Muscle layer of colon (tissue), 2 donors: ENCODE data around the gene ERCC2.
"Not testable (repeated sequence)": the region's sequence is repeated elsewhere in the genome, so short reads cannot be mapped to it uniquely, and the experiment has no call there.

Experiments used
- H3K27ac ChIP-seq: one replicate; pipeline ENCODE4 v1.7.0; 2013; ENCODE audit warnings: low read depth, mild to moderate bottlenecking, low read length, moderate library complexity
- H3K27me3 ChIP-seq, 2 donors: one replicate each; pipeline ENCODE4 v1.7.0; 2013; ENCODE audit warnings: low read length in 2 of 2, mild to moderate bottlenecking in 2 of 2; ENCODE audit not compliant: insufficient read depth in 2 of 2, control insufficient read depth in 1 of 2
- H3K36me3 ChIP-seq: one replicate; pipeline ENCODE4 v1.7.0; 2013; ENCODE audit warnings: mild to moderate bottlenecking, low read length; ENCODE audit not compliant: insufficient read depth
- H3K4me1 ChIP-seq: one replicate; pipeline ENCODE4 v1.7.0; 2013; ENCODE audit warnings: mild to moderate bottlenecking, low read length; ENCODE audit not compliant: insufficient read depth
- H3K4me3 ChIP-seq, 2 donors: one replicate each; pipeline ENCODE4 v1.7.0; 2013; ENCODE audit warnings: low read length in 2 of 2, low read depth in 1 of 2, mild to moderate bottlenecking in 1 of 2, moderate library complexity in 1 of 2
- H3K9ac ChIP-seq: one replicate; pipeline ENCODE4 v1.7.0; 2013; ENCODE audit warnings: low read length
- H3K9me3 ChIP-seq: one replicate; pipeline ENCODE4 v1.7.0; 2013; ENCODE audit warnings: mild to moderate bottlenecking, low read length
- donor health status: abdominal sarcoma.
- donor health status: Adenocarcinoma of cecum.

The ERCC2 gene

DNA sequence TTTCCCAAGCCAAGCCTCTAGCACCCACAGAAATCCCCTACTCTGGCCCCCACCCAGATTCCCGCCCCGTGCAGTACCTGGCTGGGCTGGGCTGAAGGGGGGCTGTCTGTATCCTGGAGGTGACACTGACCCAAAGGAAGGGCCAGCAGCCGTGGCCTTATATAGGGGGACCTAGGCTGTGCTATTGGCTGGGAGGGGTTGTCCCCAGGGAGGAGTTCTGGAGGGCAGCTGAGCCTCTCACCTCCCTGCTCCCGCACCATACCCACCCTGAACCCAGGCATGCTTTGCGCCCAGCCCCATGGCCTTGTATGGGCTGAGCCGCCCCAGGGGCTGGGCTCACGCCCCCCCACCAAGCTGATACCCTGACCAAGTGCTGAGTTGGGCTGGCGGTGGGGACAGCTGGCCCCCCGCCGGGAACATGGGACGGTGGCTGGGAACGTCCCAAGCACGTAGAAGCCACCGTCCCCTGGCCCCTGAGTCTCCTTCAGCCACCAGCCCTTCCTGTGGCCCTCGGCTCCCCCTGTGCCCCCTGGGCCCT, 47.6 kb downstream of the ERCC2 start, which contains the start of gene CKM:
Gene CKM (minus strand): TSS at position 132 of the 538 bp plus-strand sequence. CDS start 3,162 bp downstream, outside the sequence.
- Histone ChIP-seq H3K9ac (no peak within 1 kb of the TSS), H3K27me3 (peaks cover 0 to 15% of the 10 kb centered on the region in 2 donors), H3K4me1 (peaks cover 11% of the 10 kb centered on the region), H3K36me3 (no peaks in the 10 kb centered on the region), H3K27ac (peak within 1 kb of the TSS; percentile 82), H3K4me3 (peak within 1 kb of the TSS in 1 of 2 donors; percentile 55), H3K9me3 (no peaks in the 10 kb centered on the region)

DNA sequence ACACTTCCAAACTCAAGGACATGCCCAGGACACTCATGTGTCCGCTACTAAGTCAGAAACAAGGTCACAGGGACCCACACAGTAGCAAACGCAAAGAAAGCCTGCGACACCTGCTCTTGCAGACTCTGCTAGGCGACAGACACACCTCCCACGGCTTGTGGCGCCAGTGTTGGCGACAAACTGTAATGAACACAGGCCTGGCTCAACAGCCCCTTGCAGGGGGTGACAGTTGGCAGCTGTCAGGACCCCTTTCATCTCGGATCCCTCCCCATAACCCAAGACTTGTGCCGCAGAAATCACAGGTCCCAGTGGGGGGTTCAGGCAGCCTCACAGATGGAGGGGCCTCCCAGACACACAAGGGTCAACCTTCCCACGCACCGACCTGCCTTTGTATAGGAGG, 48.1 kb downstream of the ERCC2 start:
- Histone ChIP-seq H3K27me3 (peaks cover 0 to 15% of the 10 kb centered on the region in 2 donors), H3K4me1 (peaks cover 11% of the 10 kb centered on the region), H3K27ac (no peak overlapping the region), H3K9ac (no peak overlapping the region), H3K4me3 (no peak overlapping the region), H3K9me3 (no peaks in the 10 kb centered on the region), H3K36me3 (no peaks in the 10 kb centered on the region)

DNA sequence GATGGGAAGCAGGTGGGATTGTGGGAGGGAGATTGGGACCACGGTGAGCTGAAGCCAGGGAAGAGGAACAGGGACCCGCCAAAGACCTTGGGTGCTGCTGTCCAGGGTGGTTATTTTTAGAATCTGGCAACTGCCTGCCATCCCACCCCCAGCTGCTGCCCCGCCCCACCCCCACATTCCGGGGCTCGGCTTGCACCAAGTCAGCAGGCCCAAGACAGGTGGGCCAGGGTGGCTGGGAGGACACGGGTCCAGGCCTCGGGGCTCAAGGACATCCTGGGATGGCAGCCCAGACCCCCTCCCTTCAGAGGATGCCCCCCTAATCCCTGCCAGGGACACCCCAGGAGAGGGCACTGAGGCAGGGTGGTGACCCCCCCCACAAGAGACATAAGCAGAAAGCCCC, 48.5 kb downstream of the ERCC2 start:
- Histone ChIP-seq H3K27me3 (peaks cover 0 to 15% of the 10 kb centered on the region in 2 donors), H3K4me1 (peaks cover 11% of the 10 kb centered on the region), H3K4me3 (no peak overlapping the region), H3K36me3 (no peaks in the 10 kb centered on the region), H3K27ac (no peak overlapping the region), H3K9me3 (no peaks in the 10 kb centered on the region), H3K9ac (no peak overlapping the region)

DNA sequence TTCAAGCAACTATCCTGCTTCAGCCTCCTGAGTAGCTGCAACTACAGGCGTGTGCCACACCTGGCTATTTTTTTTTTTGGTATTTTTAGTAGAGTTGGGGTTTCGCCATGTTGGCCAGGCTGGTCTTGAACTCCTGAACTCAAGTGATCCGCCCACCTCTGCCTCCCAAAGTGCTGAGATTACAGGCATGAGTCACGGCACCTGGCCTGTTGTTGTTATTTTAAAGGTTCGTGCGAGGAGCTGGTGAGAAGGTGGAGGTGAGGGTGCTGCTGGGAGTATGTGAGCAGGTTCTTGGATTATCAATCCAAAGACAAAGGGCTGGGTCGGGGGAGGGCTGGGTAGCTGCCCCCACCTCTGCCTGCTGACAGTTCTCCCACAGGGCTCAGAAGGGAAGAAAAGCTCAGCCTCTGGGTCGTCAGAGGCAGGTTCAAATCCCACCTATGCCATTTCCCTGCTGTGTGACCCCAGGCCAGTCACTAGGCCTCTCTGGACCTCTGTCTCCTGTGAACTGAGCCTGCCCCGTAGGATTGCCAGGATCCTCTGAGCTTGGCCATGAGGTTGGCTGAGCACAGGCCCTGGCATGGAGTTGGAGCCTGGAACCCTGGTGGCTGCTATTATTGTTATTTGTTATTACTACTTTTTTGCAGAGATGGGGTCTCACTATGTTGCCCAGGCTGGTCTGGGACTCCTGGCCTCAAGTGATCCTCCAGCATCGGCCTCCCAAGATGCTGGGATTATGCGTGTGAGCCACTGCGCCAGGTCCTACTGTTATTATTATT, 49.2 kb downstream of the ERCC2 start:
- Histone ChIP-seq H3K4me3 (no peak overlapping the region), H3K36me3 (no peaks in the 10 kb centered on the region), H3K27me3 (peaks cover 0 to 15% of the 10 kb centered on the region in 2 donors), H3K9me3 (no peaks in the 10 kb centered on the region), H3K27ac (no peak overlapping the region), H3K9ac (no peak overlapping the region), H3K4me1 (peaks cover 11% of the 10 kb centered on the region)

DNA sequence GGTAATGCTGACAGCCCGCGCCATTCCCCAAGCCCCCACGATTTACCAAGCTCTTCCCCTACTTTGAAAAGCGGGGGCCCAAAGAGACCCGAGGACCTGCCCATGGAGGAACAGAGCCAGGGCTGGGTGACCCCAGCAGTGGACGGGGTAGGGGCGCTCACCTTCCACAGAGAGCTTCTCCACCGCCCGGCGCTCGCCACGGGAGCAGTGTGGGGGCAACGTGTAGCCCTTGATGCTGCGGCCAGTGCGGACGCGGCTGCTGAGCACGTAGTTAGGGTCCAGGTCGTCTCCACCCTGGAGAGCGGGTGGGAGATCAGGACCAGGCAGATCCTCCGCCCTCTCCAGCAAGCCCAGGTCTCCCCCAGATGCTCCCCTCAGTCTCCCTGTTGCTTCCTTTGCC, 55.1 kb downstream of the ERCC2 start:
- H3K27me3 ChIP-seq, result no peaks in the 10 kb centered on the region
- H3K4me3 ChIP-seq, result no peak overlapping the region
- H3K27ac ChIP-seq, result no peak overlapping the region
- H3K9ac ChIP-seq, result no peak overlapping the region
- H3K4me1 ChIP-seq, result no peaks in the 10 kb centered on the region
- H3K9me3 ChIP-seq, result no peaks in the 10 kb centered on the region
- no peaks in the 10 kb centered on the region for H3K36me3 ChIP-seq

DNA sequence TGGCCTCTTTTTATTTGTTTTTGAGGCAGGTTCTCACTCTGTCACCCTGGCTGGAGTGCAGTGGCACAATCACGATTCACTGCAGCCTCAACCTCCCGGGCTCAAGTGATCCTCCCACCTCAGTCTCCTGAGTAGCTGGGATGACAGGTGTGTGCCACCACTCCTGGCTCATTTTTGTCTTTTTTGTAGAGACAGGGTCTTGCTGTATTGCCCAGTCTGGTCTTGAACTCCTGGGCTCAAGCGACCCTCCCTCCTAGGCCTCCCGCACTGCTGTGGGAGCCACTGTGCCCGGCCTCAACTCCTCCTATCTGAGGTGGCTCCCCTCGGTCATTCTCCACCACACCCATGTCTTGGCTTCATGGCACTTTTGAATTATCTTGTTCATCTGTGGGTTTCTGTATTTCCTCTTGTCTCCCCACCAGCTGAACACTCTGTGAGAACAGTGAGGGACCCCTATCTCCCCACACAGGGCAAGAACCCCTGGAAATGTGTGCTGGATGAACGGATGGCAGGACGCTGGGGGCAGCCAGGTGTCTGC, 55.6 kb downstream of the ERCC2 start:
- no peaks in the 10 kb centered on the region for H3K27me3 ChIP-seq
- H3K9me3 ChIP-seq, result no peaks in the 10 kb centered on the region
- H3K4me3 ChIP-seq, result no peak overlapping the region
- H3K9ac ChIP-seq, result no peak overlapping the region
- H3K36me3 ChIP-seq, result no peaks in the 10 kb centered on the region
- no peak overlapping the region for H3K27ac ChIP-seq
- H3K4me1 ChIP-seq, result no peaks in the 10 kb centered on the region

DNA sequence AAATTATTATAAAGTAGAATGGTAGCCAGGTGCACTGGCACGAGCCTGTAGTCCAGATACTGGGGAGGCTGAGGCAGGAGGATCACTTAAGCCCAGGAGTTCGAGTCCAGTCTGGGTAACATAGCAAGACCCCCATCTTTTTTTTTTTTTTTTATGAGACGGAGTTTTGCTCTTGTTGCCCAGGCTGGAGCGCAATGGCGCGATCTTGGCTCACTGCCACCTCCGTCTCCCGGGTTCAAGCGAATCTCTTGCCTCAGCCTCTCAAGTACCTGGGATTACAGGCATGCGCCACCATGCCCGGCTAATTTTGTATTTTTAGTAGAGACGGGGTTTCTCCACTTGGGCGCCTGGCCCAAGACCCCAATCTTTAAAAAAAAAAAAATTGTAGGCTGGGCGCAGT, 58.1 kb downstream of the ERCC2 start:
- not testable (repeated sequence) for H3K9ac ChIP-seq, H3K9me3 ChIP-seq, H3K4me1 ChIP-seq, H3K4me3 ChIP-seq, H3K36me3 ChIP-seq, H3K27ac ChIP-seq, H3K27me3 ChIP-seq

DNA sequence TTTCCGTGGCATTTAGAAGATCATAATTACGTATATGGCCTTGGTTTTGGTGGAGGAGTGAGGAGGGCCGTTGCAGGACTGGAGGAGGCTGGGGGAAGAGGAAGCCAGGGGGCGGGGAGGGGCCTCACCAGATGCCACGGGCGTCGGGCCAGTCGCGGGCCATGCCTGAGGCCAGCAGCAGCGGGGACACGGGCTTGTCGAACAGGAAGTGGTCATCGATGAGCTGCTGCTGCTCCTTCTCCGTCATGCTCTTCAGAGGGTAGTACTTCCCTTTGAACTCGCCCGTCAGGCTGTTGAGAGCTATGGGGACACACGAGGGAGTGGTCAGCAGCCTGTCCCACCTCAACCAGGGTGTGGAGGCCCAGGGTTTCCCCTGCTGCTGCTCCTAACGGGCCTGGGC, 58.8 kb downstream of the ERCC2 start:
- H3K27ac ChIP-seq, result no peak overlapping the region
- no peak overlapping the region for H3K4me3 ChIP-seq
- no peaks in the 10 kb centered on the region for H3K4me1 ChIP-seq
- H3K27me3 ChIP-seq, result no peaks in the 10 kb centered on the region
- H3K9me3 ChIP-seq, result no peaks in the 10 kb centered on the region
- no peak overlapping the region for H3K9ac ChIP-seq
- no peaks in the 10 kb centered on the region for H3K36me3 ChIP-seq

DNA sequence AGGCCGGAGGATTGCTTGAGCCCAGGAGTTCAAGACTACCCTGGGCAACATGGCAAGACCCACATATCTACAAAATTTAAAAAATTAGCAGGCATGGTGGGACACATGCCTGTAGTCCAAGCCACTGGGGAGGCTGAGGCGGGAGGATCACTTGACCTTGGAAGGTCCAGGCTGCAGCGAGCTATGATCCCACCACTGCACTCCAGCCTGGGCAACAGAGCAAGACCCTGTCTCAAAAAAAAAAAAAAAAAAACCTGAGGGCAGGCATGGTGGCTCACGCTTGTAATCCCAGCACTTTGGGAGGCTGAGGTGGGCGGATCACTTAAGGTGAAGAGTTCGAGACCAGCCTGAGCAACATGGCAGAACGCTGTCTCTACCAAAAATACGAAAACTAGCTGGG, 61.1 kb downstream of the ERCC2 start:
- not testable (repeated sequence) for H3K9me3 ChIP-seq, H3K27me3 ChIP-seq

DNA sequence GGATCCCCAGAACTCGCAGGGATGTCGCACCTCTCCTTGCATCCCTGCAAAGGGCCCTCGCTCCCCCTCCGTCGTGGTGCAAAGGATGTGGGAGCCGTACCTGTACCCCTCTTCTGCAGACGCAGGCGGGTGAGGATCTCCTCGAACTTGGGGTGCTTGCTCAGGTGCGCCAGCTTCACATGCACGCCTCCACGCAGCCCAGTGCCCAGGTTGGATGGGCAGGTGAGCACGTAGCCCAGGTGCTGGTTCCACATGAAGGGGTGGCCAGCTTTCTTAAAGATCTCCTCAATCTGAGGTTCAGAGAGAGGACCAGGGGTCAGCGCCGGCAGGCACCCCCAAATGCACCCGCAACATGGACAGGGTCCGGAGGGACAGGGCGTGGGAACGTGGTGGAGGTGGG, 63.0 kb downstream of the ERCC2 start:
- no peaks in the 10 kb centered on the region for H3K36me3 ChIP-seq

More for the DNA sequence above, 61.1 kb downstream of the ERCC2 start:
- not testable (repeated sequence) for H3K4me3 ChIP-seq, H3K4me1 ChIP-seq, H3K9ac ChIP-seq, H3K27ac ChIP-seq, H3K36me3 ChIP-seq

DNA sequence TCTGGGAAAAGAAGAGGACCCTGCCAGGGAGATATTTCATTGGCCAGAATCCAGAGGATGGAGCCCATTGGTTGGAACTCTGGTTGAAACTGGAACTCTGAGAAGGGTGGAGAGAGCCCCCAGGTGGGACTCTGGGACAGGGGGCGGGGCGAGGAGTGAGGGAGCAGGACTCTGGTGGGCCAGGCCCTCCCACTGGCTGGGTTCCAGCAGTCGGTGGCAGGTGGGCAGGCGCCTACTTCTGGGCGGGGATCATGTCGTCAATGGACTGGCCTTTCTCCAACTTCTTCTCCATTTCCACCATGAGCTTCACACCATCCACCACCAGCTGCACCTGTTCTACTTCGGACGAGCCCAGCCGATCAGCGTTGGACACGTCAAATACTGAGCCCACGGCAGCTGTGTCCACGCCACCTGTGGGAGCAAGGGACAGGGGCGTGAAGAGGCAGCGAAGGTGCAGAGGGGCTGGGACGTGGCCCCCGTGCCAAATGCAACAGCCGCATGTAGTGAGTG, 63.8 kb downstream of the ERCC2 start:
- no peaks in the 10 kb centered on the region for H3K9me3 ChIP-seq
- H3K4me3 ChIP-seq, result no peak overlapping the region
- H3K27ac ChIP-seq, result no peak overlapping the region
- H3K9ac ChIP-seq, result no peak overlapping the region
- no peaks in the 10 kb centered on the region for H3K36me3 ChIP-seq
- no peaks in the 10 kb centered on the region for H3K27me3 ChIP-seq
- H3K4me1 ChIP-seq, result no peaks in the 10 kb centered on the region

More for the DNA sequence above, 63.0 kb downstream of the ERCC2 start:
- H3K27me3 ChIP-seq, result no peaks in the 10 kb centered on the region
- no peaks in the 10 kb centered on the region for H3K9me3 ChIP-seq
- no peak overlapping the region for H3K9ac ChIP-seq
- no peak overlapping the region for H3K27ac ChIP-seq
- no peaks in the 10 kb centered on the region for H3K4me1 ChIP-seq
- no peak overlapping the region for H3K4me3 ChIP-seq
